HEK293T (cell line): ENCODE data around the gene RASSF4.

ENCODE experiments used
- BHLHE40 ChIP-seq: fragments of 450-650 bp; IDR thresholded peaks from 2 replicates; pipeline ENCODE4 v1.6.1; 2016; ENCODE audit warnings: mild to moderate bottlenecking, moderate library complexity, borderline replicate concordance
- CTBP1 ChIP-seq: fragments of 450-650 bp; IDR thresholded peaks from 2 replicates; pipeline ENCODE4 v1.6.1; 2016; ENCODE audit warnings: borderline replicate concordance
- ELF4 ChIP-seq: fragments of 450-650 bp; IDR thresholded peaks from 2 replicates; pipeline ENCODE4 v1.6.1; 2017; ENCODE audit warnings: antibody characterized with exemption
- FOXA1 ChIP-seq: fragments of 450-650 bp; IDR thresholded peaks from 2 replicates; pipeline ENCODE4 v1.6.1; 2016; ENCODE audit warnings: mild to moderate bottlenecking
- FOXK2 ChIP-seq: fragments of 450-650 bp; IDR thresholded peaks from 2 replicates; pipeline ENCODE4 v1.6.1; 2016; ENCODE audit warnings: mild to moderate bottlenecking
- NFRKB ChIP-seq: fragments of 450-650 bp; IDR thresholded peaks from 2 replicates; pipeline ENCODE4 v1.6.1; 2016; ENCODE audit warnings: mild to moderate bottlenecking, moderate library complexity
- SP1 ChIP-seq: fragments of 450-650 bp; IDR thresholded peaks from 2 replicates; pipeline ENCODE4 v1.6.1; 2017
- SUZ12 ChIP-seq: fragments of 450-650 bp; IDR thresholded peaks from 2 replicates; pipeline ENCODE4 v1.6.1; 2016; ENCODE audit warnings: mild to moderate bottlenecking
- TARDBP ChIP-seq: fragments of 450-650 bp; IDR thresholded peaks from 2 replicates; pipeline ENCODE4 v1.6.1; 2016
- ZNF384 ChIP-seq: fragments of 450-650 bp; IDR thresholded peaks from 2 replicates; pipeline ENCODE4 v1.6.1; 2016
- TF ChIP-seq, protein P1 (sequence below): fragments of 450-650 bp; IDR thresholded peaks from 2 replicates; pipeline ENCODE4 v1.6.1; 2016

DNA sequence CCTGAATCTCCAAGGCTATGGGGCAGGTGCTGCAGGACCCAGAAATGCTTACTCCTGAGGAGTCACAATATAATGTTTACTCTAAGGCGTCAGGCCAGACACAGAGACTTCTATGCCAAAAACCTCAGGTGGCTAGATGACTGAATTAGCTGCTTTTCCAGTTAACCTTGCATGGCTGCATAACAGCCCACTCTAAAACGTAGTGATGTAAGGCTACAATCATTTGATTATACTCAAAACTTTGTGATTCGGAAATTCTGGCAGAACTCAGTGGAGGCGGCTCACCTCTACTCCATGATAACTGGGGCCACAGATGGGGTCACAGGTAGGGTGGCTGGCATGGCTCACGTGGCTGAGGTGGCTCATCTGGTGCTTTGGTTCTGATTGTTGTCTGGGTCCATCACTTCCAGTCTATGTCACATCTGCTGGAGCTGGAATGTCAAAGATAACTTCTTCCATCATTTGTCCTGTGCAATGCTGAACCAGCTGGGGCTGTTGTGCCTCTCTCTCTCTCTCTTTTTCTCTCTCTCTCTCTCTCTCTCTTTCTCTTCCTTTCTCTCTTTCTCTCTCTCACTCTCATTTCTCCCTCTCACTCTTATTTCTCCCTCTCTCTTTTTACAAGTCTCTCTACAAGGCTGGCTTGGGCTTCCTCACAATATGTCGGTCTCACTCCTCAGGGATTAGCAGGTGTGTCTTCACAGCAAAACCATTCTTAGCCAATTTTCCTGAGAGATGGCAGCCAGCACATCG, 36.6 kb upstream of the RASSF4 start:
- TF ChIP-seq SUZ12 (no peak), BHLHE40 (no peak), FOXA1 (no peak), NFRKB (no peak), FOXK2 (no peak), CTBP1 (no peak), SP1 (no peak), TARDBP (no peak), ZNF384 (no peak), ELF4 (no peak)
- TF ChIP-seq, protein P1, sequence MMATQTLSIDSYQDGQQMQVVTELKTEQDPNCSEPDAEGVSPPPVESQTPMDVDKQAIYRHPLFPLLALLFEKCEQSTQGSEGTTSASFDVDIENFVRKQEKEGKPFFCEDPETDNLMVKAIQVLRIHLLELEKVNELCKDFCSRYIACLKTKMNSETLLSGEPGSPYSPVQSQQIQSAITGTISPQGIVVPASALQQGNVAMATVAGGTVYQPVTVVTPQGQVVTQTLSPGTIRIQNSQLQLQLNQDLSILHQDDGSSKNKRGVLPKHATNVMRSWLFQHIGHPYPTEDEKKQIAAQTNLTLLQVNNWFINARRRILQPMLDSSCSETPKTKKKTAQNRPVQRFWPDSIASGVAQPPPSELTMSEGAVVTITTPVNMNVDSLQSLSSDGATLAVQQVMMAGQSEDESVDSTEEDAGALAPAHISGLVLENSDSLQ = no peak
